Muscle layer of duodenum (tissue), 2 donors: ENCODE results near the gene KCNF1.
"Not testable (repeated sequence)": the region's sequence is repeated elsewhere in the genome, so short reads cannot be mapped to it uniquely, and the experiment has no call there.

Experiments used
- H3K27ac ChIP-seq: one replicate; pipeline ENCODE4 v1.7.0; 2013; ENCODE audit warnings: mild to moderate bottlenecking, low read length
- H3K27me3 ChIP-seq: one replicate; pipeline ENCODE4 v1.7.0; 2013; ENCODE audit warnings: low read depth, mild to moderate bottlenecking, control low read depth, low read length
- H3K36me3 ChIP-seq, 2 donors: one replicate each; pipeline ENCODE4 v1.7.0; 2013; ENCODE audit warnings: low read length in 2 of 2, control low read depth in 1 of 2, mild to moderate bottlenecking in 1 of 2; ENCODE audit not compliant: insufficient read depth in 2 of 2, control insufficient read depth in 1 of 2
- H3K4me1 ChIP-seq, 2 donors: one replicate each; pipeline ENCODE4 v1.7.0; 2013; ENCODE audit warnings: low read length in 2 of 2, mild to moderate bottlenecking in 2 of 2, control low read depth in 1 of 2, moderate library complexity in 1 of 2; ENCODE audit not compliant: insufficient read depth in 2 of 2, control insufficient read depth in 1 of 2
- H3K4me3 ChIP-seq, 2 donors: one replicate each; pipeline ENCODE4 v1.7.0; 2013; ENCODE audit warnings: low read length in 2 of 2, low read depth in 1 of 2, mild to moderate bottlenecking in 1 of 2
- H3K9me3 ChIP-seq, 2 donors: one replicate each; pipeline ENCODE4 v1.7.0; 2013; ENCODE audit warnings: low read length in 2 of 2, control low read depth in 1 of 2, mild to moderate bottlenecking in 1 of 2; ENCODE audit not compliant: control insufficient read depth in 1 of 2
- donor health status: healthy.

KCNF1 gene

GRCh38 chr2:10954416-10954815, 42.7 kb downstream of the KCNF1 start:
- Histone ChIP-seq H3K27ac (no peak overlapping the region), H3K9me3 (no peaks in the 10 kb centered on the region), H3K27me3 (no peaks in the 10 kb centered on the region), H3K36me3 (no peaks in the 10 kb centered on the region), H3K4me1 (no peaks in the 10 kb centered on the region), H3K4me3 (no peak overlapping the region)

GRCh38 chr2:10954856-10955818, 43.4 kb downstream of the KCNF1 start:
- no peaks in the 10 kb centered on the region for H3K27me3 ChIP-seq
- H3K36me3 ChIP-seq = no peaks in the 10 kb centered on the region
- H3K27ac ChIP-seq = no peak overlapping the region
- H3K4me1 ChIP-seq = no peaks in the 10 kb centered on the region
- H3K4me3 ChIP-seq = no peak overlapping the region
- no peaks in the 10 kb centered on the region for H3K9me3 ChIP-seq

DNA sequence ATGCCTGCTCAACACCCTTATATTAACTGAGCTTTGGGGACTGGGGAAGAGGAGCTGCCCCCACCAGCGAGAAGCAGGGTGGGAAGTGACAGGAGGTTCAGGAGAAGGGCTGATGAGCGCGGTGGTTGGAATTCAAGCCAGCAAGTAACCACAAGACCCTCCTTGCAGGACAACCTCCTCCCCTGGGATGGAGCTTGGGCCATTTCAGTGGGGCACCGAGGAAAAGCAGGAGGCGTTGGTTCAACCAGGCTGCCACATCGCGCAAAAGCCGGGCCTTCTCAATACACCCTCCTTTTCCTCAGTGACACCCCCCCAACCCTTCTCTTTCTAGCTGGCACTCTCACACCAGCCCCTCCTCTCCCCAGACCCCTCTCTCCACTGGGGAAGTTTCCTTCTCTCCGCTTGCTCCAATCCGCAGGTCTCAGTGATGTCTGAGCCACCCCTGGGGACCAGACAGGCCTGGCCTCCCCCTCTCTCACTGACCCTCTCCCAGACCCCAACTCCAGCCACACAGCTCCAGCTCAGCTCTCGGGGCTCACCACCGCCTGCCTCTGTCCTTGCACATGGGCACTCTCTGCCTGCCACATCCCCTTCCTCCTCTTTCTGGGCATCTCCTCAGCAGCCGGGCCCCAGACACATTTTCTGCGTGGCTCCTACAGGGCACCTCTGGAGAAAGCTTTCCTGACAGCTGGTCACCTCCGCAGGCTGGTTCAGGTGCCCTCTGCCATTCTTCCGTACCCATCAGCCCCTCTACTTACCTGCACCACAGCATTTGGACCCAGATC, 44.5 kb downstream of the KCNF1 start:
- Histone ChIP-seq H3K4me3 (no peak overlapping the region), H3K27me3 (no peaks in the 10 kb centered on the region), H3K4me1 (no peaks in the 10 kb centered on the region), H3K27ac (no peak overlapping the region), H3K9me3 (no peaks in the 10 kb centered on the region), H3K36me3 (no peaks in the 10 kb centered on the region)

- no peaks in the 10 kb centered on the region for H3K4me1 ChIP-seq
- H3K9me3 ChIP-seq = no peaks in the 10 kb centered on the region
- no peaks in the 10 kb centered on the region for H3K27me3 ChIP-seq
- H3K36me3 ChIP-seq = no peaks in the 10 kb centered on the region
- no peak overlapping the region for H3K27ac ChIP-seq
- H3K4me3 ChIP-seq = no peak overlapping the region
Measured at GRCh38 chr2:10957391-10957790, 45.7 kb downstream of the KCNF1 start.

DNA sequence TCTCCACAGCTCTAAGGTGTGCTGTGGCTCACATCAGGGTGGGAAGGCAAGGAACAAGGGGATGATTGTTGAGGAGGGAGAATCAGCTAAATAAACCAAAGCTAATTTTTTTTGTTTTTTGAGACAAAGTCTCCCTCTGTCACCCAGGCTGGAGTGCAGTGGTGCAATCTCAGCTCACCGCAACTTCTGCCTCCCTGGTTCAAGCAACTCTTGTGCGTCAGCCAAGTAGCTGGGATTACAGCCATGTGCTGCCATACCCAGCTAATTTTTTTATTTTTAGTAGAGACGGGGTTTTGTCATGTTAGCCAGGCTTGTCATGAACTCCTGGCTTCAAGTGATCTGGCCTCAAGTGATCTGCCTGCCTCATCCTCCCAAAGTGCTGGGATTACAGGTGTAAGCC, 46.7 kb downstream of the KCNF1 start:
- H3K27me3 ChIP-seq, H3K4me1 ChIP-seq, H3K9me3 ChIP-seq, H3K4me3 ChIP-seq, H3K27ac ChIP-seq, H3K36me3 ChIP-seq: not testable (repeated sequence)

- peaks cover 0 to 9% of the 10 kb centered on the region in 2 donors for H3K4me1 ChIP-seq
- H3K4me3 ChIP-seq = no peak overlapping the region
- no peaks in the 10 kb centered on the region for H3K9me3 ChIP-seq
- H3K27ac ChIP-seq = no peak overlapping the region
- H3K27me3 ChIP-seq = no peaks in the 10 kb centered on the region
- H3K36me3 ChIP-seq = no peaks in the 10 kb centered on the region
Measured at GRCh38 chr2:10960606-10961489, 49.1 kb downstream of the KCNF1 start.

DNA sequence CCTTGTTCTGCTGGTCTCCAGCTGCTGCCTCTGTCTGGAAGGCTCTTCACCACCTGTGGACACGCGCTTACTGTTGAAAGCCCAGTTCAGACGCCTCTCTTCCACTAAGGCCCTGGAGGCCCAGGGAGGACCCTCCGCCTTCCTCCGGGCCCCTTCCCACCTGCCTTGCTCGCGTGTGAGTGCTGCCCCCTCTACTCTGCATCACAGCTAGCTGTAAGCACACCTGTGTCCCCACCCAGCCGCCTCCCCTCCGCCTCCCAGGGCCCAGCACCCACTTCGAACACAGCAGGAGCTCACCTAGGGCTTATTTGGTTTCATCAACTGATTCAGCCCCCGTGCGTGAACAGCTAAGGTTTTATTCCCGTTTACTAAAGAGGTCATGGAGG, 49.7 kb downstream of the KCNF1 start:
- Histone ChIP-seq H3K9me3 (no peaks in the 10 kb centered on the region), H3K27me3 (no peaks in the 10 kb centered on the region), H3K27ac (no peak overlapping the region), H3K4me3 (no peak overlapping the region), H3K4me1 (peaks cover 0 to 9% of the 10 kb centered on the region in 2 donors), H3K36me3 (no peaks in the 10 kb centered on the region)

GRCh38 chr2:10962004-10962403, 50.3 kb downstream of the KCNF1 start:
- Histone ChIP-seq H3K9me3 (no peaks in the 10 kb centered on the region), H3K36me3 (no peaks in the 10 kb centered on the region), H3K4me3 (no peak overlapping the region), H3K27me3 (no peaks in the 10 kb centered on the region), H3K27ac (no peak overlapping the region), H3K4me1 (peaks cover 0 to 9% of the 10 kb centered on the region in 2 donors)

GRCh38 chr2:10963155-10963554, 51.4 kb downstream of the KCNF1 start:
- Histone ChIP-seq H3K9me3 (no peaks in the 10 kb centered on the region), H3K27ac (no peak overlapping the region), H3K4me3 (no peak overlapping the region), H3K4me1 (peaks cover 0 to 9% of the 10 kb centered on the region in 2 donors), H3K36me3 (no peaks in the 10 kb centered on the region), H3K27me3 (no peaks in the 10 kb centered on the region)
